Esophagus squamous epithelium (tissue), 4 donors: ENCODE results near the gene FNBP1L.

Experiments used
- CTCF ChIP-seq, 6 experiments: fragments of 450-650 bp in 4 of 6; fragments of 200-600 bp in 2 of 6; sonication (generic) in 2 of 6; IDR thresholded peaks; one replicate each; pipeline ENCODE4 v1.5.1; 2016 to 2019; ENCODE audit warnings: antibody characterized with exemption in 6 of 6, mild to moderate bottlenecking in 4 of 6, moderate library complexity in 4 of 6
- POLR2A ChIP-seq, 4 donors: fragments of 450-650 bp; IDR thresholded peaks; one replicate each; pipeline ENCODE4 v1.6.1; 2017; ENCODE audit warnings: antibody characterized with exemption in 4 of 4, mild to moderate bottlenecking in 4 of 4, moderate library complexity in 3 of 4

- TF ChIP-seq CTCF (IDR thresholded peaks at IDR 0.05) (no peak), POLR2A (IDR thresholded peaks at IDR 0.05) (no peak)
These were observed 68.2 kb downstream of the FNBP1L start for GRCh38 chr1:93516164-93516563.
